ENCODE data around the gene NUP35. TPM values are rescaled to one million over a fixed set of nuclear protein-coding genes. Genes with fewer than 3 reads are reported as not detected.

Gene NUP35
- total and polyA plus RNA-seq, 2 of the 4 experiments (the other 2 are of a cell fraction): 10.9 to 23.3 TPM

- in situ Hi-C loops (cut with MboI; ENCODE audit: low sequenced_read_pairs): no loop called here
These were observed 2.4 kb downstream of the NUP35 start for GRCh38 chr2:183126635-183127034.

More at GRCh38 chr2:183126635-183127034, 2.4 kb downstream of the NUP35 start:
- intact Hi-C loops (cut with micrococcal nuclease): no loop called here
- H2AK9ac ChIP-seq (replicated peaks; ENCODE audit: low read depth, low read length, poor library complexity): no peak overlapping the region
- peaks cover 2% of the 10 kb centered on the region; the same call in 1 of the 2 replicates for H3K36me3 ChIP-seq (ENCODE audit: control insufficient read depth, insufficient read depth, low read length)
- H2BK20ac ChIP-seq (ENCODE audit: low read depth, low read length): no peak overlapping the region
- no peaks in the 10 kb centered on the region for H3K9me3 ChIP-seq (ENCODE audit: control insufficient read depth, insufficient read depth, low read length)
- no peak overlapping the region for H3K14ac ChIP-seq (replicated peaks; ENCODE audit: low read depth, low read length)
- no peak for TF ChIP-seq SMC3 (IDR thresholded peaks at IDR 0.05; ENCODE audit: low read depth, low read length)
- no peak for TF ChIP-seq FOS (IDR thresholded peaks at IDR 0.05; ENCODE audit: low read depth, low read length)
- TF ChIP-seq MXI1 (IDR thresholded peaks at IDR 0.05; ENCODE audit: borderline replicate concordance, low read depth, low read length): no peak
- TF ChIP-seq CHD1 (IDR thresholded peaks at IDR 0.05; ENCODE audit: low read depth, low read length): no peak
- no peak for TF ChIP-seq NFE2L2 (IDR thresholded peaks at IDR 0.05; ENCODE audit: low read depth, low read length)
- TF ChIP-seq POLR2A (IDR thresholded peaks at IDR 0.05; ENCODE audit: low read depth, low read length): no peak
- TF ChIP-seq BHLHE40 (IDR thresholded peaks at IDR 0.05; ENCODE audit: low read depth, low read length): no peak
- TF ChIP-seq MAZ (IDR thresholded peaks at IDR 0.05; ENCODE audit: borderline replicate concordance, low read depth, low read length): no peak
- no peak for TF ChIP-seq RAD21 (IDR thresholded peaks at IDR 0.05; ENCODE audit: low read length)
- no peak for TF ChIP-seq CTCF (conservative IDR thresholded peaks at IDR 0.05; ENCODE audit: low read depth, low read length)
- TF ChIP-seq USF2 (IDR thresholded peaks at IDR 0.05; ENCODE audit: low read depth, low read length): no peak
- TF ChIP-seq RCOR1 (IDR thresholded peaks at IDR 0.05; ENCODE audit: insufficient replicate concordance, low read length): no peak
- TF ChIP-seq ELK1 (IDR thresholded peaks at IDR 0.05; ENCODE audit: borderline replicate concordance, low read depth, low read length): no peak
- TF ChIP-seq CEBPB (IDR thresholded peaks at IDR 0.05; ENCODE audit: low read depth, low read length): no peak
- ATAC-seq (ENCODE audit: low read depth) (no peak), DNase-seq (no peak)
- H2BK15ac ChIP-seq (ENCODE audit: low read depth, low read length): no peak overlapping the region
- H3K9ac ChIP-seq (ENCODE audit: low read depth, low read length): no peak overlapping the region
- H4K8ac ChIP-seq (ENCODE audit: low read depth in 2 of 2, low read length in 2 of 2): no peak overlapping the region
- no peak overlapping the region for H4K91ac ChIP-seq (ENCODE audit: insufficient read depth, low read depth, low read length)
- H3K9me1 ChIP-seq (ENCODE audit: insufficient read depth, low read length): no peaks in the 10 kb centered on the region
- peaks cover 4% of the 10 kb centered on the region; the same call in 1 of the 2 replicates for H3K4me1 ChIP-seq (ENCODE audit: control insufficient read depth, insufficient read depth, low read length)
- no peak overlapping the region for H3K4me2 ChIP-seq (ENCODE audit: low read depth, low read length)
- H3K18ac ChIP-seq (ENCODE audit: low read depth, low read length): no peak overlapping the region
- BruUV-seq (replicated peaks): no TSS peak
- no peak overlapping the region for H3K56ac ChIP-seq (ENCODE audit: extremely low read depth, insufficient read depth, low read length)
- no peaks in the 10 kb centered on the region for H3K27me3 ChIP-seq (ENCODE audit: control insufficient read depth, insufficient read depth, low read length)
- H3K23ac ChIP-seq (ENCODE audit: low read depth, low read length): no peak overlapping the region
- H4K20me1 ChIP-seq (ENCODE audit: insufficient read depth, low read length): no peaks in the 10 kb centered on the region
- no peak overlapping the region for H3K27ac ChIP-seq (ENCODE audit: insufficient read depth, low read length)
- no CpG with 5 or more reads among the region's 2 CpGs for WGBS, 2 experiments (ENCODE audit: extremely low coverage in 2 of 2, insufficient read length in 1 of 2)
- H2BK120ac ChIP-seq (ENCODE audit: low read depth, low read length): no peak overlapping the region
- dilution Hi-C loops (cut with HindIII; ENCODE audit: low sequenced_read_pairs, unreplicated experiment): no loop called here
- no peak overlapping the region for H2AK5ac ChIP-seq (ENCODE audit: low read depth, low read length)
- no peak overlapping the region for H3K4ac ChIP-seq (ENCODE audit: low read depth, low read length)
- no peak overlapping the region for H2AFZ ChIP-seq (replicated peaks; ENCODE audit: low read length, poor library complexity)
- ChIA-PET CTCF (no interaction called here), POLR2A (ENCODE audit: unreplicated experiment) (no interaction called here)
- no peak overlapping the region for H2BK5ac ChIP-seq (ENCODE audit: low read depth, low read length, poor library complexity, severe bottlenecking)
- peaks cover 0 to 19% of the 10 kb centered on the region in 2 experiments; a peak in 2 of 4 replicates for H3K79me1 ChIP-seq (ENCODE audit: low read depth in 1 of 2, low read length in 2 of 2)
- H4K5ac ChIP-seq (ENCODE audit: low read depth, low read length): no peak overlapping the region
- H3K4me3 ChIP-seq (ENCODE audit: insufficient read depth, low read depth, low read length): no peak overlapping the region
